GM18909 (cell line): ENCODE data around the gene TENM4.
A peak's percentile ranks its signal among the peaks of the same experiment; 100 is the strongest.
"Not testable (repeated sequence)": the region's sequence is repeated elsewhere in the genome, so short reads cannot be mapped to it uniquely, and the experiment has no call there.

ENCODE experiments used
- ATAC-seq: cut with Tn5 transposase; IDR thresholded peaks from one replicate; pipeline ENCODE4 v1.9.1; 2021; ENCODE audit warnings: mild to moderate bottlenecking; ENCODE audit not compliant: unreplicated experiment, poor library complexity

The TENM4 gene

GRCh38 chr11:78647986-78648875, 792.6 kb downstream of the TENM4 start:
- no peak for ATAC-seq

- no peak for ATAC-seq
Measured at GRCh38 chr11:78647266-78647915, 793.4 kb downstream of the TENM4 start.

- no peak for ATAC-seq
Measured at GRCh38 chr11:78646564-78647185, 794.2 kb downstream of the TENM4 start.

DNA sequence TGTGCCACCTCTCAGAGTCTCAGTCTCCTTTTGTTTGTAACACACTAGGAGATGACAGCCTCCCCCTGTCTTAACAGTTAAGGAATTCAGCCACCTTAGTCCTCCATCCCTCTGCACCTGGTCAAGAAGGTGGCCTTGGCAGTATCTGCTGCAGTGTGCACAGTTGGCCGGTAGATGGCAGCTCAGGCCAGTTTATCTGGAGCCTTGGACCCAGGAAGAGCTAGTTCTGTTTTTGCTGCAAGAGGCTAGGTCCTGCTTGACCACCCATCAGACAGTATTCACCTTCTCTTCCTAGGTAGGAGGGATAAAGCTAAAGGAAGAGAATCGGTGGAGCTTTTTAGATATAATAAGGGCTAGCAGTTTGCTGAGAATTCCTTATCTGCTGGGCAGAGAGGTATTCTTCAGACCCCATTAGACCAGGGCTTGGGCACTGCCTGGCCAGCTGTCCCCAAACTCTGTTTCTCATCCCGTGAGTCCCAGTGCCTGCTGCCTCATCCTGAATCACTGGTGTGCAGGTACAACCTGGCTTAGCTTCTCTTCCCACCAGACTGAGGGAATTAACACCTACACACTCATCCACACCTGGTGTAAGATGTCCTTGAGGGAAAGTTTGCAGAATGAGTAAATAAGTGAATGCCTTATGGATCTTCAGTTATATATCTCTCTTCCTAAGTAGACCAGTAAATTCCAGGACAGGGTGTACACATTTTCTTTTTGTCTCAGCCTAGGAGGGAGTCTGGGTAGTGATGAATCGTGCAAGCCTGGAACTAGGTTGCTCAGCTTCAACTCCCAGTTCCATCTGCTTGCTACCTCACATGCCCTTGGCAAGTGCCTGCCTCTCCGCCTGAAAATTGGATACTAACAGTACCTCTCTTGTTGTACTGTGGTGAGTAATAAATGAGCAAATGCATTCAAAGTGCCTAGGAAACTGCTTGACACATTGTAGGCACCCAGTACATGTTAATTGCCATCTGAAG, 795.3 kb downstream of the TENM4 start:
- peak; percentile 90 for ATAC-seq

DNA sequence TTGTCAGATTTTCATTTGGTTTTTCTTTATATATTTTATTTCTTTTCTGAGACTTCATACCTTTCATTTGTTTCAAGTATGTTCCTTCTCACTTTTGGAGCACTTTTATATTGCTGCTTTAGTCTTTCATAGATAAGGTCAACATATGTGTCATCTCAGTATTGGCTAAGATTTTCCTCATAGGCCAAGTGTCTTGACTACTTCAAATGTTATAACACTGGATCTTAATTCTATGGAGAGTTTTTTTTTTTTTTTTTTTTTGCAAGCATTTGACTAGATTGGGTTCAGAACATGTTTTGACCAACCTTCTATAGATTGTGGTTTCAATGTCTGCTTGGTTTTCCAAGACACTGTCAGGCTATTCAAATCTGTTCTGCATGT, 797.2 kb downstream of the TENM4 start:
- no peak for ATAC-seq

GRCh38 chr11:78642979-78643675, 797.7 kb downstream of the TENM4 start:
- ATAC-seq, result no peak

- no peak for ATAC-seq
Measured at GRCh38 chr11:78641541-78641940, 799.3 kb downstream of the TENM4 start.

- no peak for ATAC-seq
Measured at GRCh38 chr11:78638704-78639380, 802.0 kb downstream of the TENM4 start.

- not testable (repeated sequence) for ATAC-seq
Measured at GRCh38 chr11:78637527-78637926, 803.3 kb downstream of the TENM4 start.

DNA sequence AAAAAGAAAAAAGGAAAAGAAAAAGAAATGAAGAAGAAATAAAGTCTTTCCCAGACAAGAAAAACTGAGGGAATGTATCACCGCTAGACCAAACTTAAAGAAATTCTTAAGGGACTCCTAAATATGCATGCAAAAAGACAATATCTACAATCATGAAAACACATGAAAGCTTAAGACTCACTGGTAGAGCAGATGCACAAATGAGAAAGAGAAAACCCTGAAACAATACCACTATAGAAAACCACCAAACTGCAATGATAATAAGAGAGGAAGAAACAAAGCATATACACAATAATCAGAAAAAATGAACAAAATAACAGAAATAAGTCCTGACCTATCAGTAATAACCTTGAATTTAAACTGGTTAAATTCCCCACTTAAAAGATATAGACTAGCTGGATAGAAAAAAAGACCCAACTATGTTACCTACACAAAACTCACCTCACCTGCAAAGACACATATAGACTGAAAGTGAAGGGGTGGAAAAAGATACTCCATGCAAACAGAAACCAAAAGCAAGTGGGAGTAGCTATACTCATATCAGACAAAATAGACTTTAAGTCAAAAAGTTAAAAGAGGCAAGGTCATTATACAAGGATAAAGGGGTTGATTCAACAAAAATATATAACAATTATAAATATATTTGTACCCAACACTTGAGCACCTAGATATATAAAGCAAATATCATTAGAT, 804.9 kb downstream of the TENM4 start:
- peak; percentile 72 for ATAC-seq

DNA sequence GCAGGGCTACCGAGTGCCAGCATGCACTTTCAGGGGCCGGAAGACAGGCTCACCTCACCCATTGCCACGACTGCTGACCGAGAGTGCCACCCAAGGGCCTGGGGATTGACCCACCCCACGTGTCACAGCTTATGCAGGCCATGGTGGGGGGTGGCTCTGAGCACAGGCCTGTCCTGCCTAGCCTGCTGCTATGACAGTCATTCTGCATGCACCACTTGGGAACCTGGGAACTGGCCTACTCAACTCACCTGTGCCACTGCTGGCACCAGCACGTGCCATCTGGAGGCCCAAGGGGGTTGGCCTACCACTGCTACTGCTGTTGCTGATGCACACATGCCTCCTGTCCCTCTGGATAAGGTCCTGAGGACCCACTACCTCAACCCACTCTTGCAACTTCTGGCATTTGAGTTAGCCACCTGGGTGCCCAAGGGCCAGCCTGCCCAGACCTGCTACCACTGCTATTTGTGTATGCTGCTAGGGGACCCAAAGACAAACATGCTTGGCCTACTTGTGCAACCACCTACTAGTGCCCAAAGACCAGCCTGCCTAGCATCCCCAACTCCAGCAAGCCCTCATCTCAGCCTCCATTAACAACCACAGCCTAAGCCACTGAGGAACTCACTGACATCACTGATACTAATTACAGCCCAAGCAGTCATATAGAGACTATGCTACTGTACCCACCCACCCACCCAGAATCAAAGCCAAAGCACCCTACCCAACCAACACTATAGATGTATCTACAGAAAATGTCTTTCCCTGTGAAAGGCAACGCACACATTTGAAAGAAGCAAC, 807.1 kb downstream of the TENM4 start:
- no peak for ATAC-seq

DNA sequence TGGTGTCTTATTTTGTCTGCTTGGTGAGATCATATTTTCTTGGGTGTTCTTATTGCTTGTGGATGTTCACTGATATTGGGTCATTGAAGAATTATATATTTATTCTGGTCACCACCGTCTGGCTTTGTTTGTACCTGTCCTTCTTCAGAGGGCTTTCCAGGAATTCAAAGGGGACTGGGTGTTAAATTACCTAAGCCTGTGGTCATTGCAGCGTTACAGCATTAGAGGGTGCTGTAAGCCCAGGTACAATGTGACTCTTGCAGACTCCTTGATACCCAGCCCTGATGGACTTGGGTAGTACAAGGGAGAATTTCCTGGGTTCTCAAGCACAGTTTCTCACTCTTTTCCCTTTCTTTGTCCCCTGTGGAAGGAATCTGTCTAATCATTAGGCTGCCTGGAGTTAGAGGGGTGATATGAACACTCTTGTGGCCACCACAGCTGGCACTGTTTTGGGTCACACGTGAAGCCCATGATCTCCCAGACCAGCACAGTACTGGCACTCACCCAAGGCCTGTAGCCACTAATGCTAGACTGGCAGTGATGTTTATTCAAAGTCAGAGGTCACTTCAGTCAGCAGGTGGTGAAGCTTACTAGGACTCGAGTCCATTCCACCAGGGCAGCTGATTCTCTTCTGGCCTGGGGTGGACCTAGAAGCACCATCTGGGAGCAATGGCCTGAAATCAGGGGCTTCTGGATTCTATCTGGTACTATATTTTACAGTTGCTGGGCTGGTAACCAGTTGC, 810.1 kb downstream of the TENM4 start:
- no peak for ATAC-seq

DNA sequence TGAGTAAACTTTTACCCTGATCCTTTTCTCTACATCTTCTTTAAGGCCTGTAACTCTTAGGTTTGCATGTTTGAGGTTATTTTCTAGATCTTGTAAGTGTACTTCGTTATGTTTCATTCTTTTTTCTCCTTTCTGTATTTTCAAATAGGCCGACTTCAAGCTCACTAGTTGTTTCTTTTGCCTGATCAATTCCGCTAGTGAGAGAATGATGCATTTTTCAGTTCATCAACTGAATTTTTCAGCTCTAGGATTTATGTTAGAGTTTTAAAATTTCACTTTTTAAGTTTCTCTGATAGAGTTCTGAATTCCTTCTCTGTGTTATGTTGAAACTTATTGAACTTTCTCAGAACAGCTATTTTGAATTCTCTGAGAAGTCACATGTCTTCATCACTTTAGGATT, 810.7 kb downstream of the TENM4 start:
- ATAC-seq, result no peak

- ATAC-seq, result no peak
Measured at GRCh38 chr11:78622666-78623065, 818.2 kb downstream of the TENM4 start.

DNA sequence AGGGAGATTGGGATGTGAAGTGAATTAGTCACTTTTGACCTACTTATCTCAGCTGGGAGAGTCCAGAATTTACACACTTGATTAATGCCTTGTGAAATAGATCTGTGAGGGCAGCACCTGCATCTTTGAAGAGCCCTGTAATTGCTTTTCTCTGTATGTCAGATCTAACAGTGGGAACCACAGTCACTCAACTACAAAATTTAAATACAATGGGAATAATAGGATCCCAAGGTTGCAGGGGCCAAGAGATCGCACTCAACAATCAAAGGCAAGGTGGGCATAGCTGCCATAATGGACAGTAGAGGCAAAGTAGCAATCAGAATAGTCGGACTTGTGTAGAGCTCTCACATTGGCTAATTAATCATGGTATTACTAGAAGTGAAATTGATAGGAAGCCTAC, 820.7 kb downstream of the TENM4 start:
- ATAC-seq, result no peak

DNA sequence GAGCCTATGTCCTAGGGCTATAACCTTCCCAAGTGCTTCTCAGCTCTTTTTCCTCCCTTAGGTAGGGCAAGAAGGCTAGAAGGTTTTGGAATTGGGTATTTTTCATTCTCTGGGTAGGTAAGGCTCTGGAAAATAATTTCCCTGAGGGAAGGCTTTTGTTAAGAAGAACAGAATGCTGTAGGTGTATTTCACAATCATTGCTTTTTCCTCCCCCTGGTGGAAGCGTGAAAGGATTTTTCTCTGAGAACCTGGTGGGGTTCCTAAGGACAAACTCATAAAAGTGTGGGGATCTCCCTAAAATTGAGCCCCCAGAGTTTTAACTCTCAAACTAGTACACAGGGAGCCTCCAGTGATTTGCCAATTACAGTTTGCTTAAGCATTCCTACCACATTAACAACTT, 825.1 kb downstream of the TENM4 start:
- ATAC-seq, result no peak

DNA sequence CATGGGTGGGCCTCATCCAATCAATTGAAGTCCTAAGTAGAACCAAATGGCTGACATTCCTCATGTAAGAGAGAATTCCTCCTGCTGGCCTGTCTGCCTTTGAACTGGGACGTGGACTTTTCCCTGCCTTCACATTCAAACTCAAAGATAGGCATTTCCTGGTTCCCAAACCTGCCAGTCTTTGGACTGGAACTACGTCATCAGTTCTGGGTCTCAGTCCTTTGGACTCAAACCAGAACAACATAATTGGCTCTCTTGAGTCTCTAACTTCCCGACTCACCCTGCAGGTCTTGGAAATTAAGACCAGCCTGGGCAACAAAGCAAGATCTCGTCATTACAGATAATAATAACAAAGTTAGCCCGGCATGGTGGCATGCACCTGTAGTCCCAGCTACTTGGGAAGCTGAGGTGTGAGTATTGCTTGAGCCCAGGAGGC, 827.4 kb downstream of the TENM4 start:
- ATAC-seq, result no peak
